DMS153 (cell line): ENCODE results near the gene TMEM270.

Experiments used
- DNase-seq: peaks from one replicate; lab custom pipeline; 2025; lab: John Stamatoyannopoulos, UW

The TMEM270 gene

DNA sequence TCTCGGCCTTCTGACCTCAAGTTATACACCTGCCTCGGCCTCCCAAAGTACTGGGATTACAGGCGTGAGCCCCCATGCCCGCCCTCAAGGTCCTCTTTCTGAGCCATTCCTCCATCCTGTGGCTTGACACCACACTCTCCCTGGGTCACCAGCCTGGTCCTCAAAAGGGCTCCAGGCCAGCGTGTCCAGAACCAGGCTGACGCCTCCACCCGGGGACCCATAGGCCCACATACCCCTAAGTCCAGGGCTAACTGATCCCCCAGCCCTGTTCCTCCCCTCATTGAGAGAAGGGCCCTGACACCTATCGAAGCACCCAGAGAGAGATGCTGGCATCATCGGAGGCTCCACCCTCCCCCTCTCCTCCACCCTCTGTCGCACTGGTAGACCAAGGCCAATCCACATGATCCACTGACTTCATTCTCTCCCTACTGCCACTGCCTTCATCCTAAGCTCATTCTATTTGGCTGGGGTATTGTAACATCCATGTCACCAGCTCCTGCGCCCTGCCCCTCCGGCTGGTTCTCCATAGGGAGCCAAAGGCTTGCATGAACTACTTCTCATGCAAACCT lies 46.7 kb downstream of the TMEM270 start:
- no peak for DNase-seq

DNA sequence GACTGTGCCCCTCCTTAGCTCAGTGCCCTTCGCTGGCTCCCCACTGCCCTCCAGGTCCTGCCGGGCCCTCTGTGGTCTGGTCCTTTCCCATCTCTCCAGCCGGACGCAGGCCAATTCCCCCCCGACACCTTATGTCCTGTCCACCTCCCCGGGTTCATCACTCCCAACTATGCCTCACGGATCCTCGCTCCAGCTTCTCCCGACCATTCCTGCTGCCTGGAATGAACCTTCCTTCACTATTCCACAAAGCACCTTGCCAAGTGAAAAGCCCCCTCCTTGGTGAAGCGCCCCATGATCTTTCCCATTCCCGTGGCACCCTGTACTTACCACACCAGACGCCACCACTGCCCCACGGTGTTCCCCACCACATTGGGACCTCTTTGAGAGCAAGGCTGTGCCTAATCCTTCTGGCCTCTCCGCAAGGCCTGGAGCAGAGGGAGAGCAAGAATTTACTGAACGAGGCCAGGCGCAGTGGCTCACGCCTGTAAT lies 47.2 kb downstream of the TMEM270 start:
- DNase-seq, result no peak

DNA sequence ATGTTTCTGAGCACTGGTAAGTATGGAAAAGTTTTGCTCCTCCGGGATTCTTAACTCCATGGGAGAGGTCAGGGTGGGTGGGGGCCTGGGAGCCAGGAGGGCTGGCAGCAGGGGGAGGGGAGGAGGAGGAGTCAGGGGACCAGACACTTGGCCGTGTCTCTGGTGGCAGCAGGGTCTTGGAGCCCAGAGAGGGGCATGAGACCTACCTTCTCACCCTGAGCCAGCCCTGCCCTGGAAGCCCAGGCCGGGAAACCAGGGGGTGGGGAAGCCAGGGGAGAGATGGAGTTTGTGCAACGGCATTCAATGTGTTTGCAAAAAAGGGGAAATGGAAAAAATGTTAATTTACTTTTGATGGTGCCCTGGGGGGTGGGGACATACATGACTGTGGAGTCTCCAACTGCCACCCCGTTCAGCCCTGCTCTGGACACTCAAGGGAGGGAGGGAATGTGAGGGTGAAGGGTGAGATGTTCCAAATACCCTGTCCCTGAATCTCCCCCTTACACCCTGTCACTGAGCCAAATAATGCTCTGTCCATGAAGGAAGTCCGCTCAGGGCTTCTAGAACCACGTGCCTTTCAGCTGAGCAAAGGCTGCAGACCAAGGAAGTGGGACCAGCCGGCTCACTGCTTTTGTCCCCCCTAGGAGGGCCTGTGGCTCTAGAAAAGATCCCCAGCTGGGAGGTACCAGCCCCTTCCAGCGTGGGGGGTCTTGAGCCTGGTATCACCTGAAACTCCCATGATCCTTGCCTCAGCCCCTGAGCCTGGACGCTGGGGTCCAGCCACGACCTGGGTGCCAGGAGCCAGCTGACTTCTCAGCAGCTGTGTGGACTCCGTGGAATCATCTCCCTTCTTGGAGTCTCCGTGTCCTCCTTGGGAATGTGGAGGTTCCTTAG lies 48.3 kb downstream of the TMEM270 start:
- DNase-seq, result no peak

DNA sequence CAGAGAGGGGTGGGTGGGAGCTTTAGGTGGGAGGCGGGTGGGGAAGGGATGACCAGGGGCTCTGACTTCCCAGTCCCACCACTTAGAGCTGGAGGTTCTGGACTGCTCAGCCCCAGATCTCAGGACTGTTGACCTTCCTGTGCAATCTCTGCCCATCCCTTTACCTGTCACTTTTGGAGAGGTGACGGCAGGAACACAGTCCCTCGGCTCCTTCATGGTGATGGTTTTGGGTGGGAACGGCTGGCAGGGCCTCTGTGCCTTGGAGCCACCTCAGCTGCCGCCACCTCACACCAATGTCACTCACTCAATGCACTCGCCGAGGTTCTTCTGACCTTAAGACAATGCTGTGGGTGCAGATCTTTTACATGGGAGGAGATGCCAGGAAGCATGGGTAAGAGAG lies 49.0 kb downstream of the TMEM270 start:
- DNase-seq, result no peak

DNA sequence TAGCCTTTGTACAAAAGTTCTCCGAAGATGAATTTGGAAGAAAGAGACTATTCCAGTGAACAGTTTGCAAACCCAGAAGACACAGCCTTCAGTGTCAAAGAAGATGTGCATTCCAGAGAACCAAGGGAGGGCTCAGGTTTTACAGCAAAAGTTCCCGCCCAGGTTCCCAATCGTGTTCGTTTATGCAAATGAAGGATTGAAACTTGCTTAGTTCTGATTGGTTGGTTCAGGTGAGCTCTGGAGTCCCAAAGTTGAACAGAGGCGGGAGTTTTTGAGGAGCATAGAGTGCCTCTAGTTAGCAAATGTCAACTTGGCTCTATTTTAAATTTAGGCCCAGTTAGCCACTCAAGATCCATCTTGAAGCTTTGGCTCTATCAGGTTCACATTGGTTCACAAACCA lies 51.3 kb downstream of the TMEM270 start:
- DNase-seq, result no peak
